ENCODE results near the gene CSNK1G2. TPM values are rescaled to one million over a fixed set of nuclear protein-coding genes. Genes with fewer than 3 reads are reported as not detected.

CSNK1G2 gene
- total RNA-seq, 1 experiment from 2014 or later = 38.6 TPM

DNA sequence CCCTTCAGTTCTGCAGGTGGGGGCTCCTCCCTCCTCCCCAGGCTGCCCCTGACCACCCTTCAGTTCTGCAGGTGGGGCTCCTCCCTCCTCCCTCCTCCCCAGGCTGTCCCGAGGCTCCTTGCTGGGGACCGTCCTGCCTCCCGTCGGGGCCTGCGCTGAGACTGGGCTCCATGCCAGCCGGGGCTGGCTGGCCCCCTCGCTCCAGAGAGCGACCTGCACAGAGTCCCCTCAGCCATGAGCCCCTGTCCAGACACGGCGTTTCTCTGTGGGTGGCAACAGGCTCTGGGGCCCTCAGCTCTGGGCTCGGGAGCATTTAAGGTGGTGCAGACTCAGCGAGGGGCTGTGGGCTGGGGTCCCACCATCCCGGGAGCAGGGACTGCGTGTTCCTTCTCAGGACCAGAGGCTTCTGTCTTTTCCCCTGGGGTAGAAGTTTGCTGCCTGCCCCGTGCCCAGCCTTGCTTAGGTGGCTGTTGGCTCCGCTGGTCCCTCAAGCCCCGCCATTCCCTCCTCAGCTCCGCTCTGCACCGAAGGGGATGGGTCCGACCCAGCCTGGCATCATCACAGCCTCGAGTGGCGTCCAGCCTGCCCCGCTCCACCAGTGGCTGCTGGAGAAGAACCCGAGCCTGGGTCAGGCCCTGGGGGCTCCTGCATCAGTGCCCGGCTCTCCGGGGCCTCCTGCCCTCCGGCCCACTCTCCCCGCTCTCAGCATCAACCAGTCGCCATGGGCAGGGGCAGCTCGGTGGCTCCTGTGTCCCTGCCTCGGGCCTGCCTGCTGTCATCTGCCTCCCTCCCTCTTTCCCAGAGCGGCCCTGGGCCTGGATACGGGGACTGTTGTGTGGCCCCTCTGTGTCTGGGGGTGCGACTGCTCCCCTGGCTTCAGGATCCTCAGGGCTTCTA is 27.6 kb downstream of the CSNK1G2 start:
- no peak for DNase-seq (ENCODE audit: low read depth)

- no peak for DNase-seq (ENCODE audit: low read depth)
Observed at GRCh38 chr19:1969176-1970002, 28.4 kb downstream of the CSNK1G2 start.

- peak; percentile 23 for DNase-seq (ENCODE audit: low read depth)
Observed at GRCh38 chr19:1970003-1970805, 29.2 kb downstream of the CSNK1G2 start.

DNA sequence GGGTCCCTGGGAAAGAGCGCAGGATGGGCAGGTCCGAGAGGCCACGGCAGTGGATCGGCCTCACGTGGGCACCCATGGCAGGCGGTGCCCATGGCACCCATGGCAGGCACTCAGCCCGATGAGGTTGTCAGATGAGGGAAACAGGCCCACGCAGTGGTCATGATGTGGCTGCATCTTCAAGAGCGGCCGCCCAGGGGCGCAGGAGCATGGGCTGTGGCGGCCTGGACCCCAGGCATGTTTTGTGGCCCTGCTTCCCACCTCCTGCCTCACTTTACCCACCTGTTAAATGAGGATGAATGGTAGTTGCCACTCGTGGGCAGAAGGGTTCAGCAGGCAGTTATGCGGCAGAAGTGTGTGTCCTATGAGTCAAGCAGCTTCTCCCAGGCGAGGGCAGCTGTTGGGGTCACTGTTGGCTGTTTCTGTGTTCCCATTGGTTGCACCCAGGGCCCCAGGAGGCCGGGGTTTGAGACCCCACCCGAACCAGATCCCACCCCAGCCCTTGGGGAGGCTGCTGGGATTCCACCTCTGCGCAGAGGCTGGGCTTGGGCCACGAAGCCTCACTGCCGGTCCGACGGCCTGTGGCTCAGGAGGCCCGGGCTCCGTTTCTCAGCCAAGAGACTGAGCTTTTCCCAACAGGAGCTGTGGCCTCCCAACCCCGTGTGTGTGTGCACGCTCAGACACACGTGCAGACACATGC is 30.0 kb downstream of the CSNK1G2 start:
- DNase-seq (ENCODE audit: low read depth) = no peak

DNA sequence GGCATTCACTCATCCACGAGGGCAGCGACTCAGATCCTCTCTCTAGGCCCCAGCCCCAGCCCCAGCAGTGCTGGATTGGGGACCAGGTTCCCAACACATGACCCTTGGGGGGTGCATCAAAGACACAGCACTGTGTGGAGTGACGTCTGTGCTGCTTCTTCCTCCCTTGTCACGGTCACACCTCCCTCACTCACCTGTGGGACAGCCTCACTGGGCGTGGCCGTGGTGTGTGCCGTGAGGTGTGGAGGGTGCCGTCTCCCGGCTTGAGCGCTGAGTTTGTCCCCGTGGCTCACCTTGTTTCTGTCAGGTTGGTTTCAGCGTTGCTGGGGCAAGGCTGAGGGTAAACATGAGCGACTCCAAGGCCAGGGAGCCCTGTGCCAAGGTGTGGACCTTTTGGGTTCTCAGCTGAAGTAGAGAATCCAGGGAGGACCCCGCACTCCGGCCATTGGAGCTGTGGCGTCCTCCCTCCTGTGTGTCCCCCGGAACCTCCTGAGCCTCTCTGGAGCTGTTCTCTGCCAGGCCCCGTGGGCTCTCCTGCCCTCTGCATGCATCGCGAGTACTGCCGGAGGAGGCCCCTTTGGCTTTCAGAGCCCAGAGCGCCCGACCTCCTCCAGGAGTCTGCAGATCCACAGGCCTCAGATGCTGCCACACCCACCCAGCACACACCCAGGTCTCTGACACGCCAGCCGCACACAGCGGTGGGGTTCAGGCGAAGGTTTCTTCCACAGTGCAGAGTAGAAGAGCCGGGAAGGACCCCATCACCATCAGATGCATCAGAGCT is 33.6 kb downstream of the CSNK1G2 start:
- no peak for DNase-seq (ENCODE audit: low read depth)

GRCh38 chr19:1975162-1975480 is 34.1 kb downstream of the CSNK1G2 start:
- no peak for DNase-seq (ENCODE audit: low read depth)

GRCh38 chr19:1977120-1977519 is 36.1 kb downstream of the CSNK1G2 start:
- DNase-seq (ENCODE audit: low read depth) = no peak

- DNase-seq (ENCODE audit: low read depth) = no peak
Observed at GRCh38 chr19:1978346-1978894, 37.4 kb downstream of the CSNK1G2 start.

DNA sequence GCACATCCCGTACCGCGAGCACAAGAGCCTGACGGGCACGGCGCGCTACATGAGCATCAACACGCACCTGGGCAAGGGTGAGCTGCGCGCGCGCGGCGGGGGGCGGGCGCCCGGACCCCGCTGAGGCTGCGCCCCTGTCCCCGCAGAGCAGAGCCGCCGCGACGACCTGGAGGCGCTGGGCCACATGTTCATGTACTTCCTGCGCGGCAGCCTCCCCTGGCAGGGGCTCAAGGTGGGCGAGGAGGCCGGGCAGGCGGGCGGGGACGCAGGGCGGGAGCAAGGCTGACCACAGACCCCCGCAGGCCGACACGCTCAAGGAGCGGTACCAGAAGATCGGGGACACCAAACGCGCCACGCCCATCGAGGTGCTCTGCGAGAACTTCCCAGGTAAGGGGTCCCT is 38.0 kb downstream of the CSNK1G2 start:
- no peak for DNase-seq (ENCODE audit: low read depth)

- DNase-seq (ENCODE audit: low read depth) = no peak
Observed at GRCh38 chr19:1979642-1980041, 38.7 kb downstream of the CSNK1G2 start.

GRCh38 chr19:1980091-1980808 is 39.3 kb downstream of the CSNK1G2 start:
- no peak for DNase-seq (ENCODE audit: low read depth)

GRCh38 chr19:1980809-1981181 is 39.8 kb downstream of the CSNK1G2 start:
- DNase-seq (ENCODE audit: low read depth) = no peak

DNA sequence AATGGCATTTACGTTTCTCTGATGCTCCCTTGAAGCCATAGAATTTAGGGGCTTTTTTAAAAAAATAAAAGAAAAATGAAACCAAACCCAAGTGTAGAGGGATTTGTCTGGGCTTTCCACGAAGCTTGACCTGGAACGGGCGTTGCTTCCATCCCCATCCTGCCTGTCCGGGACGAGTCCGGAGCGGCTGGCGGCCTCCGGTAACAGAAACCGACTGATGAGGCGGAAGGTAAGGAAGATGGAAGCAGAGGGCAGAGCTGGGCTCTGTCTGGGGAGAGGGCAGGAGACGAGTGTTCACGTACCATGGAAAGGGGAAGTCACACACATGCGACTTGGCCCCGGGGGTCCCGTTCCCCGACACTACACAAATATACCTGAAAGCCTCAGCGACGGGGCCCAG is 40.3 kb downstream of the CSNK1G2 start:
- DNase-seq (ENCODE audit: low read depth) = no peak

GRCh38 chr19:1984357-1984756 is 43.4 kb downstream of the CSNK1G2 start:
- no peak for DNase-seq (ENCODE audit: low read depth)

GRCh38 chr19:1985588-1986356 is 44.8 kb downstream of the CSNK1G2 start:
- no peak for DNase-seq (ENCODE audit: low read depth)

DNA sequence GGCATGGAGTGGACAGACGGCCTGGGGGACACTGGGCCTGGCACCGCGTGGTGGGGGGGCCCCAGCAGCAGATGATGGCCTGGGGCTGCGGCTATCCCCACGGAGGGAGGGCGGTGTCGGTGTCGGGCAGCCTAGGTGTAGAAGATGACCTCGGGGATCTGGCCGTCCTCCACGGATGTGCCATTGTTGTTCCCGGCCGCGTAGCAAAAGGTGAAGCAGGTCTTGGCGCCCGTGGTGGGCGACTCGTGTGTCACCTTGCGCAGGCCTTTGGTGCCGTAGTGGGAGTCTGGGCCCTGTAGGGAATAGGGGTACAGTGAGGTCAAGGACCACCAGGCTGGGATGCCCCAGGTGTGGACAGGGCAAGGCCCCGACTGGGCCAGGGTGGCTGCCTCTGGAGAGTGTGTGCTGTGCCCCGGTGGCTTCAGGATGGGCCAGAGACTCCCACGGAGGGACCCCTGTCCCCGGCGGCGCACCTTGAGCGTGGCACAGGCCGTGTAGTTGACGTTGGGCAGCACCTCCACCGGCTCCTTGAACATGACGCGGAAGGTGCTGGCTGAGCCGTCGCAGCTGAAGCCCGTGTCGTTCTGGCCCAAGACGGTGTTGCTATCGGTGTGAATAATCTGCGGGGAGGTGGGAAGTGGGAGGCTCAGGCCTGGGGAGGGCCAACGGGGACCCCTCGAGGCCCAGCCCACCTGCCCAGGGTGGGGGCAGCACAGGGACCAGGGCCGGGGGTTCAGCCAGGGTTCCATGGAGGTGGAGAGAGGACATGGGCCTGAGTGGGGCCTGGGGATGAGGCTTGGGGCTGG is 45.6 kb downstream of the CSNK1G2 start:
- DNase-seq (ENCODE audit: low read depth) = no peak

GRCh38 chr19:1987197-1988187 is 46.5 kb downstream of the CSNK1G2 start:
- DNase-seq (ENCODE audit: low read depth) = no peak
